Lung (tissue), 12 donors: Measurements from ENCODE around the gene VPS35. TPM values are rescaled to one million over a fixed set of nuclear protein-coding genes. Genes with fewer than 3 reads are reported as not detected.

Experiments used
- ATAC-seq: fragments of 200-7000 bp; cut with Tn5 transposase; one replicate; pipeline ENCODE4 v1.9.1; 2020; ENCODE audit warnings: moderate number of reproducible peaks; ENCODE audit not compliant: insufficient read depth, low FRiP score
- DNase-seq, 3 donors: peaks; one replicate each; pipeline ENCODE4 v3.0.0-alpha.2; 2013 to 2017
- H3K27ac ChIP-seq, 2 donors: one replicate each; pipeline ENCODE4 v1.5.1; 2013; ENCODE audit warnings: mild to moderate bottlenecking in 2 of 2, moderate library complexity in 2 of 2, control low read depth in 1 of 2, inconsistent platforms in 1 of 2, low read depth in 1 of 2, low read length in 1 of 2
- H3K27me3 ChIP-seq, 3 donors: one replicate each; pipeline ENCODE4 v1.5.1; 2013; ENCODE audit warnings: low read length in 2 of 3; ENCODE audit not compliant: control insufficient read depth in 3 of 3, insufficient read depth in 3 of 3
- H3K36me3 ChIP-seq, 4 donors: one replicate each; pipeline ENCODE4 v1.5.1; 2013; ENCODE audit warnings: low read length in 4 of 4, mild to moderate bottlenecking in 1 of 4, moderate library complexity in 1 of 4; ENCODE audit not compliant: control insufficient read depth in 4 of 4, insufficient read depth in 4 of 4
- H3K4me1 ChIP-seq, 5 donors: one replicate each; pipeline ENCODE4 v1.5.1; 2013; ENCODE audit warnings: low read length in 5 of 5, mild to moderate bottlenecking in 2 of 5, moderate library complexity in 1 of 5; ENCODE audit not compliant: control insufficient read depth in 5 of 5, insufficient read depth in 5 of 5
- H3K4me3 ChIP-seq: one replicate; pipeline ENCODE4 v1.5.1; 2013; ENCODE audit warnings: mild to moderate bottlenecking, control low read depth, moderate library complexity
- H3K9ac ChIP-seq, 2 donors: one replicate each; pipeline ENCODE4 v1.5.1; 2013; ENCODE audit warnings: low read length in 2 of 2, control low read depth in 1 of 2; ENCODE audit not compliant: insufficient read depth in 1 of 2
- H3K9me3 ChIP-seq, 4 donors: one replicate each; pipeline ENCODE4 v1.5.1; 2013; ENCODE audit warnings: low read length in 3 of 4, mild to moderate bottlenecking in 1 of 4, moderate library complexity in 1 of 4; ENCODE audit not compliant: control insufficient read depth in 4 of 4, insufficient read depth in 3 of 4
- WGBS, 2 donors: extraction: QIAGEN DNeasy Blood & Tissue Kit; methylation state at CpG; one replicate each; pipeline ENCODE4 v1.1.7; 2013; 5-methylcytosine and 5-hydroxymethylcytosine counted together
- polyA plus RNA-seq, 2 donors: library from polyadenylated mRNA; stranded (reverse); fragments of 200-250 nt; gene quantifications; one replicate each; pipeline ENCODE4 v1.2.1, GENCODE V29; 2013
- total RNA-seq, 2 donors: library from RNA; depleted of rRNA in 1 of 2; stranded (reverse); fragments of >200 nt in 1 of 2; gene quantifications; one replicate each; pipeline ENCODE4 v1.2.1, GENCODE V29; 2014 to 2021
- TF ChIP-seq, protein P1 (sequence below): IDR thresholded peaks from 2 replicates; pipeline ENCODE4 v1.5.1; 2012; ENCODE audit warnings: mild to moderate bottlenecking; ENCODE audit errors: control extremely low read depth, extremely low read depth
- donor health status: control.
- donor health status: control.
- donor health status: Bipolar disorder and iron deficiency.
- donor health status: healthy.
- donor health status: DM: yes; HTN: yes; CAD: no.

Gene VPS35
- total and polyA plus RNA-seq, 4 donors = 16.6 to 104 (median 69.0) TPM

DNA sequence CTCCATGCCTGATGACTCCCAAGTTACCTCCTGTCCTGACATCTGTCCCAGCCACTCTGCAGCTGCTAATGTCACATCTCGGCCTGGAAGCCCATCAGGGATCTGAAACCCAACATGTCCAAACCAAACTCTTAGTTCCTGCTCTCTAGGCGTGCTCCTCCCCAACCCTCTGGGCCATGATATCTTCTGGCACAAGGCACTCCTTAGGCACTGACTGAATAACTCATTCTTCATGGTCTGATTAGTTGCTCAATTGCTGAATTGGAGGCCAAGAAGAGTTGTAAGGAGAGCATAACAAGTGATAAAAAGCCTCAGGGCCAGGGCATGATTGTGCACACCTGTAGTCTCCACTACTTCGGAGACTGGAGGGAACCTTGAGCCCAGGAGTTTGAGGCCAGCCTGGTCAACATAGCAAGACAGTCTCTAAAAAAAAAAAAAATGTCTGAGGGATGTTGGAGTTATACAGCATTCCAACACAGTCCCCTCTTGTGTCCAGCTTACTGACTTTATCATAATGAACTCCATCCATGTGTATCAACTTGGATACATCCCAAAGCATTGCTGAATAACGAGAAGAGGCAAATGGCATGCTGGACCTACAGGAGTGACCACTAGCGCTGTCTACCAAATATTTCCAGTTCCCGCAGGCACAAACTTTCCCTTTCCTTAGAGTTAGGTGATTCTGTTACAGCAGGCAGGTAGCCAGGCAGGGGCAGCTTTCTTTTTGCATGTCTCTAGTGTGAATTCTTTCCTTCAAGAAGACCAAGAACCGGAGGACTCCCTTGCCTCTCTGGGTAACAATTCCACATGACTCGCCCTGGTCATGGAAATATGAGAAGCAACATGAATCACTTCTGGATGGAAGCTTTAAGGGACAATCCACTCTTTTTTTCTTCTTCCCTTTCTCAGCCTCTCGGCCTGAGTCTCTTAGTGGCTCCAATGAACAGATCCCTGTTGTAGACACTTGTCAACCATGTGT, 49.7 kb downstream of the VPS35 start:
- ATAC-seq = no peak
- TF ChIP-seq, protein P1, sequence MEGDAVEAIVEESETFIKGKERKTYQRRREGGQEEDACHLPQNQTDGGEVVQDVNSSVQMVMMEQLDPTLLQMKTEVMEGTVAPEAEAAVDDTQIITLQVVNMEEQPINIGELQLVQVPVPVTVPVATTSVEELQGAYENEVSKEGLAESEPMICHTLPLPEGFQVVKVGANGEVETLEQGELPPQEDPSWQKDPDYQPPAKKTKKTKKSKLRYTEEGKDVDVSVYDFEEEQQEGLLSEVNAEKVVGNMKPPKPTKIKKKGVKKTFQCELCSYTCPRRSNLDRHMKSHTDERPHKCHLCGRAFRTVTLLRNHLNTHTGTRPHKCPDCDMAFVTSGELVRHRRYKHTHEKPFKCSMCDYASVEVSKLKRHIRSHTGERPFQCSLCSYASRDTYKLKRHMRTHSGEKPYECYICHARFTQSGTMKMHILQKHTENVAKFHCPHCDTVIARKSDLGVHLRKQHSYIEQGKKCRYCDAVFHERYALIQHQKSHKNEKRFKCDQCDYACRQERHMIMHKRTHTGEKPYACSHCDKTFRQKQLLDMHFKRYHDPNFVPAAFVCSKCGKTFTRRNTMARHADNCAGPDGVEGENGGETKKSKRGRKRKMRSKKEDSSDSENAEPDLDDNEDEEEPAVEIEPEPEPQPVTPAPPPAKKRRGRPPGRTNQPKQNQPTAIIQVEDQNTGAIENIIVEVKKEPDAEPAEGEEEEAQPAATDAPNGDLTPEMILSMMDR = no peak

DNA sequence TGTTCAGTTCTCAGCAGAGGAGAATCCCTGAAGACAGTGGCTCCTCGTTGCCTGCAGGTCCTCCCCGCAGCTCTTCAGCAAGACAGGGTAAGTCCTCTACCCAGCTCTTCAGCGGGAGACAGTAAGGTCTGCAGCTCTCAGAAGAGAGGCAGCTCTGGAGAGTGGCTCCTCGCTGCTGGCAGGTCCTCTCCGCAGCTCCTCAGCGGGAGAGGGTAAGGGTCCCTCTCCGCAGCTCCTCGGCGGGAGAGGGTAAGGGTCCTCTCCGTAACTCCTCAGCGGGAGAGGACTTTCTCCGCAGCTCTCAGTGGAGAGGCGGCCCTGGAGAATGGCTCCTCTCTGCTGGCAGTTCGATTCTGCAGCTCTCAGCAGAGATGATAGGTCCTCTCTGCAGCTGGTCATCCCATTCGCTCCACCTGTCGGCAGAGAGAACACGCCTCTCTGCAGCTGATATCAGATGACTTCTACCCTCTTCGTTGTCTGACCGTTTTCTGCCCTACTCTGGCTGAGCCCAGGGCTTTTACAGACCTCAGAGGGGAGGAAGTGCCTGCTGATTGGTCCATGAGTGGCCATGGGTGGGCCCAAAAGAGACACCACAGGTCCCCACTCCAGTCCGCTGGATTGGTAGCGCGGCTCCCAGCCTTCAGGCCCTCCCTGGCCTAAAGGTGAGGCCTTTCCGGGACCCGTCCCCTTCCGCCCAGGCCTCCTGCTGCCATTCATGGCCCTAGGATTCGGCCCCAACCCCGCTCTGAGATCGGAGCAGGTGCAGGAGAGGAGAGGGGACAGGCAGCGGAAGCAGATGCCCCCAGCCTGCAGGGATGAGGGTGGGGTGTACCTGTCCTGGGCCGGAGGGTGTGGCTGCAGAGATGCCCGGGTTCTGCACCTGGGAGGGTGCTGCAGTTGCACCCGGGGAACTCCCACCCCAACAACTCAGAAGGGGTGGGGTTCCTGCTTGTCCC, 55.9 kb downstream of the VPS35 start:
- H3K9ac ChIP-seq = no peak overlapping the region
- no peak overlapping the region for H3K27ac ChIP-seq
- H3K9me3 ChIP-seq = no peaks in the 10 kb centered on the region
- ATAC-seq (no peak), DNase-seq (no peak)
- TF ChIP-seq, protein P1 = no peak
- H3K4me3 ChIP-seq = no peak overlapping the region
- 88 to 92% methylated on average over 31 to 32 of the region's 32 CpGs for WGBS, 2 donors
- H3K27me3 ChIP-seq = no peaks in the 10 kb centered on the region
- H3K4me1 ChIP-seq = peaks cover 0 to 13% (median 0%) of the 10 kb centered on the region in 5 donors
- no peaks in the 10 kb centered on the region for H3K36me3 ChIP-seq

More for the DNA sequence above, 49.7 kb downstream of the VPS35 start:
- WGBS, 2 donors = 90 to 94% methylated on average over 9 of the region's 9 CpGs
- H3K4me3 ChIP-seq = no peak overlapping the region
- no peak overlapping the region for H3K9ac ChIP-seq
- H3K4me1 ChIP-seq = no peaks in the 10 kb centered on the region
- no peaks in the 10 kb centered on the region for H3K9me3 ChIP-seq
- no peaks in the 10 kb centered on the region for H3K27me3 ChIP-seq
- no peak for DNase-seq
- H3K27ac ChIP-seq = no peak overlapping the region
- H3K36me3 ChIP-seq = no peaks in the 10 kb centered on the region

DNA sequence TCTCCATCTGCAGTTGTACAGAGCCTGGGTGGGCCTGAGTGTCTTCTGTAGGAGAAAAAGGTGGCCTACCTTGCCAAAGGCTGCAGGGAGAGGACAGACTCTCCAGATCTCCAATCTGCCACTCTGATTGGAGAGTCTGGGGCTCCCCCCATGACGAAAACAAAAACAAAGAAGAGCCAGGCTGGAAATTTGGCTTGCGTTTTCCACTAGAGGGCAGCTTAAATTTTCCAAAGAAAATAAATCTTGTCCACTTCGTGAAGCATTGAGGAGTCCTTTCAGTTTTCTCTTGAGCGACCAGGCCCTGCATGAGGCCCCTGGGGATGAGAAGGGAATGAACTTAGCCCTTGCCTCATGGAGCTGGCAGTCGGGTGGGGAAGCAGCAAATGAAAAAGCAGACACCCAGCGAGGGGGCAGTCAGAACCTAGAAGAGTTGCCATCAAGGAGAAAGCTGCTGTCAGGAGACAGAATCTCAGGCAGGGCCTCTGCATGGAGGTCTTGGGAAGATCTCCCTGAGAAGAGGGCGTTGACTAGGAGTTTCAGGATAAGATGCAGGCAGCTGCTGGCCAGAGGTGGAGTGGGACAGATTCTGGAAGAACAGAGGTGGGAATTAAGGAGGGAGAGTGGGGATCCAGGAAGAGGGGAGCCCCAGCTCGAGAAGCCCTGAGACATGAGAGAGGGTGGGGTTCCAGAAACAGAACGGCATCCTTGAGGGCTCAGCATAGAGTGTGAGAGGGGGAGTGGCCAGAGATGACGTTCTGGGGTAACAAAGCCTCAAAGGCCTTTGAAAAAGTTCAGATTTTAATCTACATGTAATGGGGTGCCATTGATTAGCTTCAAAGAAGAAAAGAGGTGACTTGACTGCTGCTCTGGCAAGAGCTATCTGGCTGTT, 59.4 kb downstream of the VPS35 start:
- 39 to 41% methylated on average over 10 of the region's 10 CpGs for WGBS, 2 donors
- DNase-seq = peak in 2 of 3 donors; percentile 65 to 66
- no peak overlapping the region for H3K9ac ChIP-seq
- TF ChIP-seq, protein P1 = no peak
- ATAC-seq = no peak
- no peaks in the 10 kb centered on the region for H3K36me3 ChIP-seq
- no peaks in the 10 kb centered on the region for H3K9me3 ChIP-seq
- H3K4me3 ChIP-seq = no peak overlapping the region
- no peaks in the 10 kb centered on the region for H3K27me3 ChIP-seq
- no peak overlapping the region for H3K27ac ChIP-seq
- H3K4me1 ChIP-seq = peaks cover 0 to 13% (median 0%) of the 10 kb centered on the region in 5 donors
